Measurements from ENCODE around the gene TMEM72. TPM values are rescaled to one million over a fixed set of nuclear protein-coding genes. Genes with fewer than 3 reads are reported as not detected.
A peak's percentile ranks its signal among the peaks of the same experiment; 100 is the strongest.
"Not testable (repeated sequence)": the region's sequence is repeated elsewhere in the genome, so short reads cannot be mapped to it uniquely, and the experiment has no call there.

TMEM72 gene
- polyA plus RNA-seq (ENCODE audit: insufficient read depth in 1 of 5, insufficient read length in 5 of 5, low replicate concordance in 1 of 5), result 1 to 10 TPM; 1.1 to 1.8 (median 1.7) TPM
- long read RNA-seq, donor 1, result 0 reads
- long read RNA-seq, donor 2, result 0 reads
- long read RNA-seq, donor 3, partial matches to known transcripts, result 0 of 1 reads
- long read RNA-seq, donor 3, other reads (novel, unspliced or antisense), result 0 of 1 reads
- long read RNA-seq, donor 4, partial matches to known transcripts, result 0 of 1 reads
- long read RNA-seq, donor 4, other reads (novel, unspliced or antisense), result 0 of 1 reads
- long read RNA-seq, donor 5, partial matches to known transcripts, result 0 of 2 reads
- long read RNA-seq, donor 5, other reads (novel, unspliced or antisense), result 0 of 2 reads
- long read RNA-seq, donor 6, result 0 reads
- long read RNA-seq, donor 7, result 0 reads
- long read RNA-seq, donor 8, partial matches to known transcripts, result 0 of 1 reads
- long read RNA-seq, donor 8, other reads (novel, unspliced or antisense), result 0 of 1 reads

- peak; percentile 58 to 59 for DNase-seq
Measured at GRCh38 chr10:44911081-44911540, at the start of gene TMEM72. Gene TMEM72 (plus strand): TSS chr10:44911337. CDS start chr10:44911513, 176 bp downstream.

GRCh38 chr10:44862006-44862751 lies 49.0 kb upstream of the TMEM72 start:
- DNase-seq, result no peak

GRCh38 chr10:44862924-44863323 lies 48.2 kb upstream of the TMEM72 start:
- no peak for DNase-seq

GRCh38 chr10:44863344-44864047 lies 47.6 kb upstream of the TMEM72 start:
- DNase-seq, result no peak

- no peak for DNase-seq
Measured at GRCh38 chr10:44864051-44864450, 47.1 kb upstream of the TMEM72 start.

- DNase-seq, result peak; percentile 85 to 91
Measured at GRCh38 chr10:44864637-44865288, 46.4 kb upstream of the TMEM72 start.

GRCh38 chr10:44865289-44865671 lies 45.9 kb upstream of the TMEM72 start:
- no peak for DNase-seq

GRCh38 chr10:44866367-44866766 lies 44.8 kb upstream of the TMEM72 start:
- not testable (repeated sequence) for DNase-seq

GRCh38 chr10:44870031-44870430 lies 41.1 kb upstream of the TMEM72 start:
- peak; percentile 52 to 64 for DNase-seq

GRCh38 chr10:44873160-44873559 lies 38.0 kb upstream of the TMEM72 start:
- DNase-seq, result no peak

- no peak for DNase-seq
Measured at GRCh38 chr10:44874166-44874565, 37.0 kb upstream of the TMEM72 start.

GRCh38 chr10:44878706-44879530 lies 32.2 kb upstream of the TMEM72 start:
- DNase-seq, result peak; percentile 83 to 87

- no peak for DNase-seq
Measured at GRCh38 chr10:44879531-44879899, 31.6 kb upstream of the TMEM72 start.

- DNase-seq, result no peak
Measured at GRCh38 chr10:44880090-44880715, 30.9 kb upstream of the TMEM72 start.

- no peak for DNase-seq
Measured at GRCh38 chr10:44881649-44882048, 29.5 kb upstream of the TMEM72 start.

GRCh38 chr10:44882166-44882720 lies 28.9 kb upstream of the TMEM72 start:
- no peak for DNase-seq

- DNase-seq, result no peak
Measured at GRCh38 chr10:44883593-44884331, 27.4 kb upstream of the TMEM72 start.

- no peak for DNase-seq
Measured at GRCh38 chr10:44885710-44886109, 25.4 kb upstream of the TMEM72 start.

- DNase-seq, result no peak
Measured at GRCh38 chr10:44886966-44887365, 24.2 kb upstream of the TMEM72 start.

Measured in right lung (tissue), 10 donors.